ENCODE data around the gene IRF2BP1. TPM values are rescaled to one million over a fixed set of nuclear protein-coding genes. Genes with fewer than 3 reads are reported as not detected.
A peak's percentile ranks its signal among the peaks of the same experiment; 100 is the strongest.

Gene IRF2BP1
- total RNA-seq, 2 experiments from 2014 or later: 21.0 to 21.6 TPM

DNA sequence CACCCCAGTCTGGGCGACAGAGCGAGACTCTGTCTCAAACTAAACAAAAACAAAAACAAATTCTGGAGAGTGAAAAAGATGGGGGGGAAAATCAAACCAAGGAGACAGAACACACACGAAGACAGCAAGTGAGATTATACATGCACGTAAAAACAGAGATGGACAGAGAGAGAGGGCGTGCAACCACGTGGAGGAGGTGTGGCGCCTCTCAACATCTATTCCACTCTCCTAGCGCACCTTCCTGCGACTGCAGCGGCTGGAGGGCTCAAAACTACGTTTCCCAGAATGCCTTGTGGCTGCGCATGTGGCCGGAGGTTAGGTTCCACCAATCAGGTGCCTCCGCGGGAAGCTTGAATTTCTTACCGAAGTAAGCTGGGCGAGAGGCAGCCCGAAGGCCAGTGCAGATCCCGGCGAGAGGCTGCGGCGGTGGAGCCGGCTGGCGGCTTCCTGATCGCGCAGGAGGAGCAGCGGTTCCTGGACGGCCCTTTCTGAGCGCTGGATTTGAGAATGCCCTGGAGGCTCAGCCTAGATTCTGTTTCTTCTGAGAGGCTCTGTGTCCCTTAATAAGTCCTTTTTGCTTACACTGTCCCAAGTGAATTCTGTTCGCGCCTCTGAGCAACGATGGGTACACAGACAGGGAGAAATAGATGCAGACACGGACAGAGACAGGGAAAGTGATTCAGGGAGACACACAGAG, 41.8 kb upstream of the IRF2BP1 start:
- intact Hi-C loops (cut with DNase I, micrococcal nuclease): loop anchor here in 1 of 2 experiments (1.0 to 10.0 kb wide), 3 partner anchors 24 to 417 kb away; partner anchors contain the start of gene PPP5C
- ChIA-PET POLR2A (interaction anchor here (0.7 kb wide), 1 partner anchor 25 kb away, joined by 4 read pairs; the partner anchor contains the start of gene MYPOP), CTCF (interaction anchor here (1.2 to 1.3 kb wide), 2 partner anchors 25 to 197 kb away, joined by 3 to 7 read pairs; partner anchors contain the start of gene FBXO46)
- Mint-ChIP-seq H3K4me1 (ENCODE audit: low read depth) (peaks cover 9% of the 10 kb centered on the region), H3K27ac (no peak overlapping the region), H3K36me3 (ENCODE audit: low read depth) (no peaks in the 10 kb centered on the region), H3K4me3 (peak overlapping the region; percentile 25), H3K27me3 (peaks cover 22% of the 10 kb centered on the region), H3K9me3 (no peaks in the 10 kb centered on the region)
- H3K27ac ChIP-seq (ENCODE audit: low read depth in 1 of 2, low read length in 2 of 2): no peak overlapping the region
- no peaks in the 10 kb centered on the region for H3K36me3 ChIP-seq (ENCODE audit: insufficient read depth, low read length)
- H3K9me3 ChIP-seq (ENCODE audit: control insufficient read depth in 1 of 2, insufficient read depth in 1 of 2, low read length in 2 of 2): no peaks in the 10 kb centered on the region
- peak; percentile 78 to 95 (median 84) for DNase-seq
- H3K27me3 ChIP-seq (ENCODE audit: control insufficient read depth in 1 of 2, insufficient read depth in 2 of 2, low read length in 2 of 2): no peaks in the 10 kb centered on the region
- no peak overlapping the region for H3K4me3 ChIP-seq (ENCODE audit: low read length)
- TF ChIP-seq, protein P1, sequence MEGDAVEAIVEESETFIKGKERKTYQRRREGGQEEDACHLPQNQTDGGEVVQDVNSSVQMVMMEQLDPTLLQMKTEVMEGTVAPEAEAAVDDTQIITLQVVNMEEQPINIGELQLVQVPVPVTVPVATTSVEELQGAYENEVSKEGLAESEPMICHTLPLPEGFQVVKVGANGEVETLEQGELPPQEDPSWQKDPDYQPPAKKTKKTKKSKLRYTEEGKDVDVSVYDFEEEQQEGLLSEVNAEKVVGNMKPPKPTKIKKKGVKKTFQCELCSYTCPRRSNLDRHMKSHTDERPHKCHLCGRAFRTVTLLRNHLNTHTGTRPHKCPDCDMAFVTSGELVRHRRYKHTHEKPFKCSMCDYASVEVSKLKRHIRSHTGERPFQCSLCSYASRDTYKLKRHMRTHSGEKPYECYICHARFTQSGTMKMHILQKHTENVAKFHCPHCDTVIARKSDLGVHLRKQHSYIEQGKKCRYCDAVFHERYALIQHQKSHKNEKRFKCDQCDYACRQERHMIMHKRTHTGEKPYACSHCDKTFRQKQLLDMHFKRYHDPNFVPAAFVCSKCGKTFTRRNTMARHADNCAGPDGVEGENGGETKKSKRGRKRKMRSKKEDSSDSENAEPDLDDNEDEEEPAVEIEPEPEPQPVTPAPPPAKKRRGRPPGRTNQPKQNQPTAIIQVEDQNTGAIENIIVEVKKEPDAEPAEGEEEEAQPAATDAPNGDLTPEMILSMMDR (IDR thresholded peaks at IDR 0.05): no peak
- ATAC-seq (ENCODE audit: poor library complexity): peak; percentile 100
- H3K4me1 ChIP-seq (ENCODE audit: insufficient read depth, low read length): peaks cover 9% of the 10 kb centered on the region

DNA sequence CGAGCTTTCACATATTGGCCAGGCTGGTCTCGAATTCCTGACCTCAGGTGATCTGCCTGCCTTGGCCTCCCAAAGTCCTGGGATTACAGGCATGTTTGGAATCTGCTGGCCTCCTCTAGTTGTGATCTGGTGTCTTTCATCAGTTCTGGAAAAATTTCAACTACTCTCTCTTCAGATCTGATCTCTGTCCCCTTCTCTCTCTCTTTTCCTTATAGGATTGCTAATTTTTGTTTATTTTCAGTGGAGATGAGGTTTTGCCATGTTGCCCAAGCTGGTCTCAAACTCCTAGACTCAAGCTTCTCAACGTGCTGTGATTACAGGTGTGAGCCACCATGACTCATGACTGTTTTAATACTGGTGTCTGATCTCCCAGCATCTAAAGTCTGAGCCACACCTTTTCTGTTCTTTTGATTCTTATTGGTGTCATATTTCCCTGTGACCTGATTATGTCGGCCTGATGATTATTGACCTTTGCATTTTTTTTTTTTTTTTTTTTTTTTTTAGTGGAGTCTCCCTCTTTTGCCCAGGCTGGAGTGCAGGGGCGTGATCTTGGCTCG, 39.0 kb upstream of the IRF2BP1 start:
- intact Hi-C loops (cut with DNase I, micrococcal nuclease): loop anchor here in 1 of 2 experiments (10.0 kb wide), 1 partner anchor 420 kb away; the partner anchor contains the start of gene PPP5C
- Mint-ChIP-seq H3K27me3 (peaks cover 9% of the 10 kb centered on the region), H3K27ac (no peak overlapping the region), H3K4me3 (no peak overlapping the region), H3K36me3 (ENCODE audit: low read depth) (no peaks in the 10 kb centered on the region), H3K9me3 (no peaks in the 10 kb centered on the region), H3K4me1 (ENCODE audit: low read depth) (peaks cover 9% of the 10 kb centered on the region)
- Histone ChIP-seq H3K4me1 (ENCODE audit: insufficient read depth, low read length) (peaks cover 9% of the 10 kb centered on the region), H3K27me3 (ENCODE audit: control insufficient read depth in 1 of 2, insufficient read depth in 2 of 2, low read length in 2 of 2) (no peaks in the 10 kb centered on the region), H3K4me3 (ENCODE audit: low read length) (no peak overlapping the region), H3K36me3 (ENCODE audit: insufficient read depth, low read length) (no peaks in the 10 kb centered on the region), H3K9me3 (ENCODE audit: control insufficient read depth in 1 of 2, insufficient read depth in 1 of 2, low read length in 2 of 2) (no peaks in the 10 kb centered on the region), H3K27ac (ENCODE audit: low read depth in 1 of 2, low read length in 2 of 2) (no peak overlapping the region)
- CTCF ChIA-PET: no interaction called here
- POLR2A ChIA-PET: no interaction called here
- no peak for ATAC-seq (ENCODE audit: poor library complexity)
- no peak for DNase-seq
- TF ChIP-seq, protein P1 (IDR thresholded peaks at IDR 0.05): no peak

DNA sequence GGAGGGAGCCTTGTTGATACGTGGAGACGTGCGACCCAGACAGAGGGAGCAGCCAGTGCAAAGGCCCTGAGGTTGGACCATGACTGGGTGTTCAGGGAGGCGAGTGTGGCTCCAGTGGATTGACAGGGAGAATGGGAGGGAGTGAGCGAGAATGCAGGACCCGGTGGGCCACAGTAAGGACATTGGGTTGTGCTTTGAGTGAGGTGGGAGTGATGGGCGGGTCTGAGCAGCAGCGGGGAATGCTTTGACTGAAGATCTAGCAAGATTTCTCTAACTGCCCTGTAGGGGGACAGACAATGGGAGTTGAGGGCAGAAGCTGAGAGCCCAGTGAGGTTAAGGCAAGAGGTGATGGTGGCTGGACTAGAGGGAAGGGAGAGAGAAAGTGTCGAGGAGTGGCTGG, 36.3 kb upstream of the IRF2BP1 start:
- Histone ChIP-seq H3K4me1 (ENCODE audit: insufficient read depth, low read length) (no peaks in the 10 kb centered on the region), H3K27ac (ENCODE audit: low read depth in 1 of 2, low read length in 2 of 2) (no peak overlapping the region), H3K9me3 (ENCODE audit: control insufficient read depth in 1 of 2, insufficient read depth in 1 of 2, low read length in 2 of 2) (no peaks in the 10 kb centered on the region), H3K36me3 (ENCODE audit: insufficient read depth, low read length) (no peaks in the 10 kb centered on the region), H3K27me3 (ENCODE audit: control insufficient read depth in 1 of 2, insufficient read depth in 2 of 2, low read length in 2 of 2) (no peaks in the 10 kb centered on the region), H3K4me3 (ENCODE audit: low read length) (no peak overlapping the region)
- H3K4me1 Mint-ChIP-seq (ENCODE audit: low read depth): no peaks in the 10 kb centered on the region
- H3K27me3 Mint-ChIP-seq: peaks cover 19% of the 10 kb centered on the region
- intact Hi-C loops (cut with DNase I, micrococcal nuclease): loop anchor here in 1 of 2 experiments (10.0 kb wide), 1 partner anchor 423 kb away; the partner anchor contains the start of gene PPP5C
- CTCF ChIA-PET: no interaction called here
- TF ChIP-seq, protein P1 (IDR thresholded peaks at IDR 0.05): no peak
- no peaks in the 10 kb centered on the region for H3K9me3 Mint-ChIP-seq
- no peak overlapping the region for H3K27ac Mint-ChIP-seq
- no peaks in the 10 kb centered on the region for H3K36me3 Mint-ChIP-seq (ENCODE audit: low read depth)
- H3K4me3 Mint-ChIP-seq: no peak overlapping the region
- POLR2A ChIA-PET: no interaction called here
- DNase-seq: no peak
- ATAC-seq (ENCODE audit: poor library complexity): no peak

Data from CD4-positive, alpha-beta T cell (primary cell).